ENCODE measurements around the gene GSTCD.
A peak's percentile ranks its signal among the peaks of the same experiment; 100 is the strongest.
"Not testable (repeated sequence)": the region's sequence is repeated elsewhere in the genome, so short reads cannot be mapped to it uniquely, and the experiment has no call there.

The GSTCD gene, protein sequence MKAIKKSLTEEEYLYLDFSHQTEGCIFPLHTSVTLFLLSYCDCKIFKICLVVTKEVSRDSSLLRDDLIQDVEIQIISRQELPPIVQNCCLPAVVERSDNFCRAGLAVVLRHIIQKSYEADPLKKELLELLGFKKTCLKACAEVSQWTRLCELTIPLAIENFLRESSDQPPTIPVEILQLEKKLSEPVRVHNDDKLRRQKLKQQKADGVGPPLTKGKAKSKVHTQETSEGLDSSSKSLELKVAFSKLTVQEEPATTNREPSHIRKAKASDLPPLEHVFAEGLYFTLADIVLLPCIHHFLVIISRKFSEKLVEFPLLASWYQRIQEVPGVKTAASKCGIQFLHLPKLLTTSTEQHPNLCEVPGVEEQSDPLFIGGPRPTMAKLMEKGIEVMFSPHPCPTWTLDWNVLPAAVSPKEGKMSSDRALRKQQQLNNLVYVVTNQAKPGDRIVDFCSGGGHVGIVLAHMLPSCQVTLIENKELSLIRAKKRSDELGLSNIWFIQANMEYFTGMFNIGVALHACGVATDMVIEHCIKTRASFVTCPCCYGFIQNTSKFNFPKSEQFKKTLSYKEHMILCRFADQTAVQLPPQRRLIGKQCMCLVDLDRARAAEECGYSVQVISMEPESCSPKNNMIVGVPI

GRCh38 chr4:105708181-105709080 lies at the start of gene GSTCD, which contains the start of gene INTS12:
GSTCD (plus strand) TSS chr4:105708784; CDS start chr4:105717614, 8,830 bp downstream.
INTS12 (minus strand) TSS chr4:105708689; CDS start chr4:105700005, 8,684 bp downstream.
- DNase-seq (ENCODE audit: low read depth in 2 of 2, low spot score in 1 of 2) = peak; percentile 74 to 80

DNA sequence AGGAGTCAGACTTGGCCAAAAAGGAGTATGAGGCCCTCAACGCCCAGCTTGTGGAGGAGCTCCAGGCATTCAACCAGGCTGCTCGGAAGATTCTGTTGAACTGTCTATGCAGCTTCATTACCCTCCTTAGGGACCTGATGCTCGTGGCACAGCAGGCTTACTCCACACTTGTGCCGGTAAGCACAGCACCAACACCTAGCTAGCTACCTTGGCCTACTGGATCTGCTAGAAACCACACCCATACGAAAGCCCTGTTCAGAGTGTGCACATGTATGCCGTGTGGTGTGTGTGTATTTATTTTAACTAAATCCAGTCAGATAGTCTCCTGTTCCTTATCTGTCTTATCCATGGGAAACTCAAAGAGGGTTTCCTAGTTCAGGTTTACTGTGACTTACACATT lies 49.4 kb upstream of the GSTCD start:
- no peak for DNase-seq (ENCODE audit: low read depth in 2 of 2, low spot score in 1 of 2)

- DNase-seq (ENCODE audit: low read depth in 2 of 2, low spot score in 1 of 2) = no peak
Observed at GRCh38 chr4:105661028-105661427, 47.6 kb upstream of the GSTCD start.

GRCh38 chr4:105662935-105663675 lies 45.5 kb upstream of the GSTCD start:
- no peak for DNase-seq (ENCODE audit: low read depth in 2 of 2, low spot score in 1 of 2)

DNA sequence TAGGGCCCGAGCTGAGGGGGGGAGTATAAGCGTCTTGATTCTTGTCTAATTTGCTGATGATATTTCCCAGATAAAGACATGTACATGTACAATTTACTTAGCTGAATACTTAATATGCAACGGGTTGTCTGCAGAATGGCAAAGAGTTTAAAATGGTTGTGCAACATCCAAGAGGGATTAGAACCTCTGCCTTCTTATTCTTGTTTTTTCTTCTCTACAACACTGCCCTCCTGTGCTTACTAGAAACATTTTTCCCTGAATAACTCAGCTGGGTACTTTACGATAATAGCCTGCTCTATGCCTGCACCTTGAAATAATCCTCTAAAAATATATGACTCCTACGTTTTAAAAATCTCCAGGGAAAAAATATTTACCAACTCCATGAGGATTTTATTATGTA lies 41.9 kb upstream of the GSTCD start:
- no peak for DNase-seq (ENCODE audit: low read depth in 2 of 2, low spot score in 1 of 2)

DNA sequence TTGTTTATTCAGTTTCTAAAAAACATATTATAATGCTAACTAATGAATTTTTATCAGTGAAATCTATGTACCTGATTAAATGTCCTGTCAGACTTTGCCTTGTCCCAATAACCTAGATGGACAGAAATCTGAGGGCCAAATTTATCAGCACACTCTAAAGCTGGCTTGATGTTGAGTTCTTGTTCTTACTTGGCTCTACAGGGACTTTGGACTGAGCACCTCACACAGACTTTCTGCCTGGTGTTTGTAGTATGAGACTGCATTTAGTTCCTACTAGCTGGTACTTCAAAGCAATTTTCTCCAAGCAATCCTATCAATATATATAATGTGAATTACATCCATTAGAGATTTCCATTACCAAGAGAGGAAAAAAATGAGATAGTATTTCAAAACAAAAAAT lies 37.9 kb upstream of the GSTCD start:
- DNase-seq (ENCODE audit: low read depth in 2 of 2, low spot score in 1 of 2) = no peak

- no peak for DNase-seq (ENCODE audit: low read depth in 2 of 2, low spot score in 1 of 2)
Observed at GRCh38 chr4:105671301-105671700, 37.3 kb upstream of the GSTCD start.

GRCh38 chr4:105674011-105674410 lies 34.6 kb upstream of the GSTCD start:
- no peak for DNase-seq (ENCODE audit: low read depth in 2 of 2, low spot score in 1 of 2)

DNA sequence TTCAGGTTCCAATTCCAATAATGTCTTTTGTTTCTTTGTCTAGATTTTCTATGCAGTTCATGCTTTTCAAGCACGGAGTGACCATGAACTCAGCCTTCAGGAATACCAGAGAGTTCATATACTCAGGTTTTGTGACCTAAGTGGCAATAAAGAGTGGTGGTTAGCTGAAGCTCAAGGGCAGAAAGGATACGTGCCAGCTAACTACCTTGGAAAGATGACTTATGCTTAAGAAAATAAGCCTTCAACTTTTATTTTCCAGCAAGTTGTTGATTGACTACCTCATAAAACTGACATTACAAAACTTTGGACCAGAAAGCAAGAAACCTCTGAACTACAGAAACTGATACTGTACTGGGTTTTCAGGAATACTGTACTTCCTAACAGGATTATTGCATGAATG lies 30.9 kb upstream of the GSTCD start:
- no peak for DNase-seq (ENCODE audit: low read depth in 2 of 2, low spot score in 1 of 2)

- DNase-seq (ENCODE audit: low read depth in 2 of 2, low spot score in 1 of 2) = no peak
Observed at GRCh38 chr4:105679186-105679585, 29.4 kb upstream of the GSTCD start.

DNA sequence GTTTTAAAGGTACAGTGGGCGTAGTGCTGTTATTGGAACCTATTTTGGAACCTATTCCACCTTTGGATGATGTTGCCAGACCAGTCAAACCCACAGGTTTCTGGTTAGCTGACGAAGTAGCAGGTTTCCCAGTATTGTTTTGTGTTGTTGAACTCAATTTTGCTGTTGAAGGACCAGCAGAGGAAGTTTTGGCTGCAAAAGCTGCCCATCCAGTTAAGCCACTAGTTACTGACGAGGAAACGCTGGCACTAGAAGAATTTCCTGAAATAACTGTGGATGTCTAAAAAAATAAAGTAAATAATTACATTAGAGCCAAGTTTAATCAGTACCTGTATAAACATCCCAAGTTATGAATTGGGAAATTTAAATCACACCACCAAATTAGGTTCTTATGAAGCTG lies 25.5 kb upstream of the GSTCD start:
- DNase-seq (ENCODE audit: low read depth in 2 of 2, low spot score in 1 of 2) = no peak

DNA sequence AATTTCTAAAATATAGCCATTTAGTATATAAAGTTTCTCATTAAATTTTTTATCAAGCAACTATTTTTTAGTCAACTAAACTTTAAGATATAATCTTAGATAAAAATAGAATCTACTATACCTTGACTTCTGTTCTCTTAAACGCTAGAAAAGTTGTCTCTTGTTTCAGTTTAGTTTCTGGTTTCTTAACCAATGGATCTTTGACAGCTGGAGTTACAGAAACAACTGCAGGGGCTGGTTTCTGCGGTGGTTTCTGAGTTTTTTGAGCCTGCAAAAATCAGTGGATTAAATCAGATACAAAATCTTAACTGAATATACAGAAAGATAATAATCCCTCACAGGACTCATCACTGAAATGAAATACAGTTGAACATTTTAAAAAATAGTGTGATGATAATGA lies 22.0 kb upstream of the GSTCD start:
- no peak for DNase-seq (ENCODE audit: low read depth in 2 of 2, low spot score in 1 of 2)

DNA sequence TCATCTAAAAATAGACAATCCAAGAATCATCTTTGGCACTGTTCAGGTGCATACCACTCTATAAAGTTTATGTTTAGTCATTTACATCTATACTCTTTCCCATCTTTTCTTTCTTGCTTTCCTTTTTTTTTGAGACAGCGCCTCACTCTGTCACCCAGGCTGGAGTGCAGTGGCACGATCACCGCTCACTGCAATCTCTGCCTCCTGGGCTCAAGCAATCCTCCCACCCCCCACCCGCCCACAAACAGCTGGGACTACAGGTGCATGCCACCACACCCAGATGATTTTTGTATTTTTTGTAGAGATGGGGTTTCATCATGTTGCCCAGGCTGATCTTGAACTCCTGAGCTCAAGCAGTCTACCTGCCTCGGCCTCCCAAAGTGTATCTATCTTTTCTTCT lies 13.8 kb upstream of the GSTCD start:
- not testable (repeated sequence) for DNase-seq (ENCODE audit: low read depth in 2 of 2, low spot score in 1 of 2)

DNA sequence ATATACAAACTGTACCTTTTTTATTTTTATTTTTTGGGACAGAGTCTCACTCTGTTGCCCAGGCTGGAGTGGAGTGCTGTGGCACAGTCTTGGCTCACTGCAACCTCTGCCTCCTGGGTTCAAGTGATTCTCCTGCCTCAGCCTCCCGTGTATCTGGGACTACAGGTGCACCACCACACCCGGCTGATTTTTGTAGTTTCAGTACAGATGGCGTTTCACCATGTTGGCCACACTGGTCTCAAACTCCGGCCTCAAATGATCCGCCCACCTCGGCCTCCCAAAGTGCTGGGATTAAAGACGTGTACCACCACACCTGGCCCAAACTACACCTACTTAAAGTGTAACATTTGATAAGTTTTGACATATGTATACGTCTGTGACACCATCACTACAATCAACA lies 12.8 kb upstream of the GSTCD start:
- not testable (repeated sequence) for DNase-seq (ENCODE audit: low read depth in 2 of 2, low spot score in 1 of 2)

GRCh38 chr4:105698607-105699006 lies 10.0 kb upstream of the GSTCD start:
- no peak for DNase-seq (ENCODE audit: low read depth in 2 of 2, low spot score in 1 of 2)

- DNase-seq (ENCODE audit: low read depth in 2 of 2, low spot score in 1 of 2) = no peak
Observed at GRCh38 chr4:105707782-105708180, 803 bp upstream of the GSTCD start.

GRCh38 chr4:105709081-105709450 lies 482 bp downstream of the GSTCD start:
- DNase-seq (ENCODE audit: low read depth in 2 of 2, low spot score in 1 of 2) = no peak

- DNase-seq (ENCODE audit: low read depth in 2 of 2, low spot score in 1 of 2) = no peak
Observed at GRCh38 chr4:105710012-105710600, 1.5 kb downstream of the GSTCD start.

GRCh38 chr4:105710678-105711077 lies 2.1 kb downstream of the GSTCD start:
- DNase-seq (ENCODE audit: low read depth in 2 of 2, low spot score in 1 of 2) = no peak

DNA sequence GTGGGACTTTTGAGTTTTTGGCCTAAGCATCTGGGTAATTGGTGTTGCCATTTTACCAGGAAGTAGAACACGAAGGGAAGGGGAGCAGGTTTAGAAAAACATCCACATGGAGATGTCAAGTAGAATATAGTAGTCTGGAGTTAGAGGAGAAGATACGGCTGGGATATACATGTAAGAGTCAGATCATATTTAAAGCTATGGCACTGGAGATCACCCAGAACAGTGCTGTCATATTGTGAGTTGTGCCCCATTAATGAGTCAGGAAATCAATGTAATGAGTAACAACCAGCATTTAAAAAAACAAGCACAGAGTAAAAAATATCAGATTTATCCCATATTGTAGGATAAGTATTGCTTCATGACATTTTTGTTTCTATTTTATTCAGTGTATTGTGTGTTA lies 4.2 kb downstream of the GSTCD start:
- no peak for DNase-seq (ENCODE audit: low read depth in 2 of 2, low spot score in 1 of 2)

Measured in stimulated activated CD8-positive, alpha-beta memory T cell treated with anti-CD3 and anti-CD28 coated beads, Interleukin-4, amount 100 ng/mL, for 4 hours (primary cell).